SK-N-MC (cell line): ENCODE measurements around the gene NCBP2L.
A peak's percentile ranks its signal among the peaks of the same experiment; 100 is the strongest.

Experiments used
- DNase-seq: peaks from one replicate; pipeline ENCODE4 v3.0.0-alpha.2; 2011; ENCODE audit warnings: low read depth, low spot score
- H3K27ac ChIP-seq: fragments of 200-600 bp; sonication (generic); 2 replicates; pipeline ENCODE4 v1.5.1; 2016; ENCODE audit warnings: mixed run types
- H3K36me3 ChIP-seq: fragments of 200-600 bp; sonication (generic); 2 replicates; pipeline ENCODE4 v1.6.1; 2017; ENCODE audit warnings: antibody characterized with exemption, low read length, mixed read lengths; ENCODE audit not compliant: insufficient read depth
- H3K4me3 ChIP-seq: fragments of 200-600 bp; sonication (generic); 2 replicates; pipeline ENCODE4 v1.5.1; 2016
- H3K9ac ChIP-seq: fragments of 200-600 bp; sonication (generic); 2 replicates; pipeline ENCODE4 v1.8.0; 2017; ENCODE audit warnings: mixed run types, mixed read lengths; ENCODE audit not compliant: insufficient read length
- H3K9me3 ChIP-seq: fragments of 200-600 bp; sonication (generic); 2 replicates; pipeline ENCODE4 v1.6.1; 2017; ENCODE audit warnings: low read depth, mild to moderate bottlenecking, antibody characterized with exemption, low read length, moderate library complexity, mixed read lengths
- EZH2 ChIP-seq: fragments of 200-600 bp; sonication (generic); IDR thresholded peaks from one replicate; pipeline ENCODE4 v1.6.1; 2017; ENCODE audit warnings: antibody characterized with exemption
- FOXP2 ChIP-seq: optimal IDR thresholded peaks from 2 replicates; pipeline ENCODE3; 2011; ENCODE audit warnings: mild to moderate bottlenecking, moderate library complexity; ENCODE audit not compliant: insufficient read depth; ENCODE audit errors: extremely low read length, control extremely low read depth
- POLR2AphosphoS5 ChIP-seq: IDR thresholded peaks from 2 replicates; pipeline ENCODE4 v1.6.1; 2012; ENCODE audit warnings: mild to moderate bottlenecking, low read depth, low read length, borderline replicate concordance

The NCBP2L gene

GRCh38 chrX:107818900-107819521, 41.5 kb downstream of the NCBP2L start:
- H3K27ac ChIP-seq = no peak overlapping the region
- no peaks in the 10 kb centered on the region for H3K9me3 ChIP-seq
- no peak overlapping the region for H3K9ac ChIP-seq
- no peak for DNase-seq
- no peak overlapping the region for H3K4me3 ChIP-seq
- H3K36me3 ChIP-seq = no peaks in the 10 kb centered on the region
- TF ChIP-seq FOXP2 = no peak
- no peak for TF ChIP-seq POLR2AphosphoS5
- no peak for TF ChIP-seq EZH2

- Histone ChIP-seq H3K9me3 (no peaks in the 10 kb centered on the region), H3K9ac (no peak overlapping the region), H3K27ac (no peak overlapping the region), H3K36me3 (no peaks in the 10 kb centered on the region), H3K4me3 (no peak overlapping the region)
- no peak for DNase-seq
- TF ChIP-seq POLR2AphosphoS5 (no peak), EZH2 (no peak), FOXP2 (no peak)
Measured at GRCh38 chrX:107823042-107823441, 45.5 kb downstream of the NCBP2L start.

GRCh38 chrX:107823456-107823855, 45.9 kb downstream of the NCBP2L start:
- Histone ChIP-seq H3K9me3 (no peaks in the 10 kb centered on the region), H3K36me3 (no peaks in the 10 kb centered on the region), H3K4me3 (no peak overlapping the region), H3K9ac (no peak overlapping the region), H3K27ac (no peak overlapping the region)
- TF ChIP-seq POLR2AphosphoS5 (no peak), EZH2 (no peak), FOXP2 (no peak)
- no peak for DNase-seq

GRCh38 chrX:107825698-107826237, 48.2 kb downstream of the NCBP2L start, which contains the start of gene MID2:
Gene MID2, plus strand, starts transcription at chrX:107825866. Its CDS starts 561 bp downstream, at chrX:107826427.
- no peak within 1 kb of the TSS for H3K27ac ChIP-seq
- no peaks in the 10 kb centered on the region for H3K9me3 ChIP-seq
- H3K4me3 ChIP-seq = peak within 1 kb of the TSS; percentile 54
- no peak for TF ChIP-seq EZH2
- TF ChIP-seq POLR2AphosphoS5 = no peak
- no peak for TF ChIP-seq FOXP2
- DNase-seq = no peak
- no peak within 1 kb of the TSS for H3K9ac ChIP-seq
- no peaks in the 10 kb centered on the region for H3K36me3 ChIP-seq

- no peak for TF ChIP-seq FOXP2
- no peaks in the 10 kb centered on the region for H3K9me3 ChIP-seq
- peak overlapping the region; percentile 54 for H3K4me3 ChIP-seq
- H3K9ac ChIP-seq = no peak overlapping the region
- H3K27ac ChIP-seq = no peak overlapping the region
- DNase-seq = no peak
- no peaks in the 10 kb centered on the region for H3K36me3 ChIP-seq
Measured at GRCh38 chrX:107826238-107827029, 48.9 kb downstream of the NCBP2L start.

GRCh38 chrX:107827030-107827831, 49.7 kb downstream of the NCBP2L start:
- DNase-seq = no peak
- H3K36me3 ChIP-seq = no peaks in the 10 kb centered on the region
- TF ChIP-seq EZH2 (no peak), FOXP2 (no peak), POLR2AphosphoS5 (no peak)
- H3K4me3 ChIP-seq = no peak overlapping the region
- H3K9me3 ChIP-seq = no peaks in the 10 kb centered on the region
- no peak overlapping the region for H3K27ac ChIP-seq
- no peak overlapping the region for H3K9ac ChIP-seq

GRCh38 chrX:107827852-107828251, 50.3 kb downstream of the NCBP2L start:
- Histone ChIP-seq H3K9ac (no peak overlapping the region), H3K4me3 (no peak overlapping the region), H3K9me3 (no peaks in the 10 kb centered on the region), H3K27ac (no peak overlapping the region), H3K36me3 (no peaks in the 10 kb centered on the region)
- DNase-seq = no peak
- no peak for TF ChIP-seq EZH2
- no peak for TF ChIP-seq FOXP2
- no peak for TF ChIP-seq POLR2AphosphoS5

- Histone ChIP-seq H3K9ac (no peak overlapping the region), H3K4me3 (no peak overlapping the region), H3K36me3 (no peaks in the 10 kb centered on the region), H3K27ac (no peak overlapping the region), H3K9me3 (no peaks in the 10 kb centered on the region)
- TF ChIP-seq EZH2 (no peak), FOXP2 (no peak), POLR2AphosphoS5 (no peak)
- no peak for DNase-seq
Measured at GRCh38 chrX:107829878-107830277, 52.3 kb downstream of the NCBP2L start.
